Measurements from ENCODE around the gene SLC28A3. TPM values are rescaled to one million over a fixed set of nuclear protein-coding genes. Genes with fewer than 3 reads are reported as not detected.
"Not testable (repeated sequence)": the region's sequence is repeated elsewhere in the genome, so short reads cannot be mapped to it uniquely, and the experiment has no call there.

SLC28A3 gene, protein sequence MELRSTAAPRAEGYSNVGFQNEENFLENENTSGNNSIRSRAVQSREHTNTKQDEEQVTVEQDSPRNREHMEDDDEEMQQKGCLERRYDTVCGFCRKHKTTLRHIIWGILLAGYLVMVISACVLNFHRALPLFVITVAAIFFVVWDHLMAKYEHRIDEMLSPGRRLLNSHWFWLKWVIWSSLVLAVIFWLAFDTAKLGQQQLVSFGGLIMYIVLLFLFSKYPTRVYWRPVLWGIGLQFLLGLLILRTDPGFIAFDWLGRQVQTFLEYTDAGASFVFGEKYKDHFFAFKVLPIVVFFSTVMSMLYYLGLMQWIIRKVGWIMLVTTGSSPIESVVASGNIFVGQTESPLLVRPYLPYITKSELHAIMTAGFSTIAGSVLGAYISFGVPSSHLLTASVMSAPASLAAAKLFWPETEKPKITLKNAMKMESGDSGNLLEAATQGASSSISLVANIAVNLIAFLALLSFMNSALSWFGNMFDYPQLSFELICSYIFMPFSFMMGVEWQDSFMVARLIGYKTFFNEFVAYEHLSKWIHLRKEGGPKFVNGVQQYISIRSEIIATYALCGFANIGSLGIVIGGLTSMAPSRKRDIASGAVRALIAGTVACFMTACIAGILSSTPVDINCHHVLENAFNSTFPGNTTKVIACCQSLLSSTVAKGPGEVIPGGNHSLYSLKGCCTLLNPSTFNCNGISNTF
- total RNA-seq: not detected

DNA sequence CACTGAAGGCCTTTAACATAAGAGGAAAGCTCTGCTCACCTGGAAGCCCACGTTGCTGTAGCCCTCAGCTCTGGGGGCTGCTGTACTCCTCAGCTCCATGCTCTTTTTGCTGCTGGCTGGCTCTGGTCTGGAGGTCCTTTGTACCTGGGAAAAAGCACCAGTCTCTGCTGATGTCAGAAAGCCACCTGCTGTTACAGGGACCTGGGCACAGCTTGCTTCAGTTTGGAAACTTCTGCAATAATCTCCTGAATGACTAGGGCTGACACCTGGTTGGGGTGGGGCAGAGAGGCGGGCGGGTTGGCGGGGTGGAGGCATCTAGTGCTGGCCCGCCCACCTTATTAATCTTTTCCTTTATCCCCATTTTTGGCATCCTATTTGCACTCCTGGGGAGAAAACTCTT, at the start of gene SLC28A3:
Gene SLC28A3 (minus strand): TSS at position 224 of the 400 bp plus-strand sequence. CDS start 125 bp downstream, at position 99.
- DNase-seq: no peak

DNA sequence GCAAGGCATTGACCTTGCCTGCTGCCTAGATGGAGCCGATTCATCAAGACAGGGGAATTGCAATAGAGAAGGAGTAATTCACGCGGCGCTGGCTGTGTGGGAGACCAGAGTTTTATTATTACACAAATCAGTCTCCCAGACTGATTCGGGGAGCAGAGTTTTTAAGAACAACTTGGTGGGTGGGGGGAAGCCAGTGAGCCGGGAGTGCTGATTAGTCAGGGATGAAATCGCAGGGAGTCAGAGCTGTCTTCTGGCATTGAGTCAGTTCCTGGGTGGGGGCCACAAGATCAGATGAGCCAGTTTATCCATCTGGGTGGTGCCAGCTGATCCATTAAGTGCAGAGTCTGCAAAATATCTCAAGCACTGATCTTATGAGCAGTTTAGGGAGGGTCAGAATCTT, 49.7 kb upstream of the SLC28A3 start:
- not testable (repeated sequence) for DNase-seq

DNA sequence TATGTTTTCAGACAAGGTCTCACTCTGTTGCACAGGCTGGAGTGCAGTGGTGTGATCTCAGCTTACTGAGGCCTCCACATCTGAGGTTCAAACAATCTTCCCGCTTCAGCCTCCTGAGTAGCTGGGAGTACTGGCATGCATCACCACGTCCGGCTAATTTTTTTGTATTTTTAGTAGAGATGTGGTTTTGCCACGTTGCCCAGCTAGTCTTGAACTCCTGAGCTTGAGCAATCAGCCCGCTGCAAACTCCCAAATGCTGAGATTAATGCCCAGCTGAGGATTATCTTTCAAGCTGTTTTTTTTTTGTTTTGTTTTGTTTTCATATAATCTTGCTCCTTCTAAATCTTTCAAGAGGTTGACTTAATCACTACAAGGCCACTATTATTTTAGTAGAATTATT, 47.3 kb upstream of the SLC28A3 start:
- no peak for DNase-seq

DNA sequence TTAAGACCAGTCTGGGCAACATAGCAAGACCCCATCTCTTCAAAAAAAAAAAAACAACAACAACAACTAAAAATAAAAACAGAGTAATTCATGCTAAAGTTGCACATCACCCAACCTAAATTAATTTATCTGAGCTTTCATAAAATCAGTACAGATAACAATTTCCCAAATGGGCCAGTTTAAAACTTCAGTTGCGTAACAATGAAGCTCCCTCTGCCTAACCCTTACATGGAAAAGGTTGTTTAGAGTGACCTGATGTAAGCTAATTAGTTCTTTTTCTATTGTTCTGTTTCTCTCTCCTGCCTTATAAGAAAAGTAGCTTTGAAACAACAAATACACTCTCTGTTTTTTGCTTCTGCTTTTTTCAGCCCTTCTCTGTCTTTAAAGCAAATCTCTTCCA, 46.2 kb upstream of the SLC28A3 start:
- DNase-seq: no peak

DNA sequence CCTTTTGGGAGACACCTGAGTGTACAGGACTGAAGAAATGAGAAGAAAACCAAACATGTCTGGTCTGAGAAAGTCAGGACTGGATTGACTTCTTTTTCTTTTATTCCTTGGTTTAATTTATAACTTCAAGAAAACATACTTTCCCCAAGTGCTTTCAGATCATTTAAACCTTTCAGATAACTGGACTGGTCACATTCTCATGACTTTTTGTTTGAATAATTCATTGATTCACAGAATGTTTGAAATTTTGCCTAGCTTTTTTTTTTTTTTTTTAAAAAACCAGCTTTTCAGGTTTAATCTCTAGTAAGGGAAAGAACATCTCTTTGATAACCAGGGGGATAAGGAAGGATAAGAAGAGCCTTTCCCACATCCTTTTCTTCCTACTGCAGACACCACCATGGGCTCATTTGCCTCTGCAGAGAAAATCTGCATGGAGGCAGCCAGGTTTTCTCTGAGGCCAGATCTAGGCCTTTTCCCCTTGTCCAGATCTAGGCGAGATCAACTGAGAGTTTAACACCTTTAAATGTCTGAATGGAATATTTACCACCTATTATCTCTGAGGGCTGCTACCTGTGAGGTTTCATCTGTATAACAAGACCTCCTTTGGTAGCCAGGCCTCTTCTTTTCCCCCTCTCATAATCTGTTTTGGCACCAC, 45.0 kb upstream of the SLC28A3 start:
- no peak for DNase-seq

DNA sequence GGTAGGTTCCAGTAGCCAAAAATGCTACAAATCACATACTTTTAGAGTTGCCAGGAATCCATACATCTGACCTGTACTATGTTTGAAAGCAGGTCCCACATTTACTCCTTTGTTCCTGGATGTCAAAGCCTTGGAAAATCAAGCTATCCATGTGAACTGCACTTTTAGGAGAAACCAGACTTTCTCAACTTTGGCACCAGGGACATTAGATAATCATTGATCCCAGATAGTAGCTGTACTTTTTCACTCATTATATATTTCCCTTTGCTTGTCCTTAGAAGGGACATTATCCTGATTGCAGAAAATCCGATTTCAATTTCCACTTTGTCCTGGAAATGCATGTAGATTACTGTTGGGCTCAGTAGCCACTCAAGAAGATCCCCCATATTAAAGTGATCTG, 44.1 kb upstream of the SLC28A3 start:
- DNase-seq: no peak

DNA sequence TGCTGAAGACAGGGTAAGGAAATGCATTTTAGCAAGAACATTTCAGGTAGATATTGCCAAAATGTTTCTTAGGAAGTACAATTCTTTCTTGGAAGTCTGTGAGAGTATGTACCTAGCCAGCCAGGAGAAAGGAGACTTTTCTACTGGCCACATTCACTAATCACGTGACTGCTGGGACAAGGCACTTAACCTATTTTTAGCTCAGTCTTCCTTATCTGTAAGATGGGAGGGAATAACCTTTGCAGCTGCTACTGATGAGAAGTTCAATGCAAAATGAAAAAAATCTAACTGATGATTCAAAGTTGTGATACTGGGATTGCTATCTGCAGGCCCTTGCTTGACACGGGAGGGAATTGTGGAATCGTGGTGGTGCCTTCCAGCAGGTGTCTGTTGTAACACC, 42.6 kb upstream of the SLC28A3 start:
- no peak for DNase-seq

DNA sequence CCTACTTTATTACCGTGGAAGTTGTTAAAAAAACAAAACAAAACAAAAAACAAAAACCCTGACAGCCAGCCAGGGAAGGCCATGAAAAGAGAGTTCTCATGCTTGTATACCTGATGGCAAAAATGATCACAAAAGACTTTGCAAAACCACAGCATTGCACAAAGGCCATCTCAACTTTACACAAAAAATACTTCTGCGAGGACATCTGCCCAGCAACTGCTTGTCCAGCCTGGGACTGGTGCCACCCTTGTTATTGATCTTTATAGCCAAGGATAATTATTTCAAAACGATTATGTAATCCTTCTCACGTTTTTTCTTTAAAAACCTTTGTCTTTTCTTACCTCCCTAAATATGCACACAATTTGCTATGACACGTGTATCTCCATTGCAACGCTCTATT, 42.2 kb upstream of the SLC28A3 start:
- no peak for DNase-seq

DNA sequence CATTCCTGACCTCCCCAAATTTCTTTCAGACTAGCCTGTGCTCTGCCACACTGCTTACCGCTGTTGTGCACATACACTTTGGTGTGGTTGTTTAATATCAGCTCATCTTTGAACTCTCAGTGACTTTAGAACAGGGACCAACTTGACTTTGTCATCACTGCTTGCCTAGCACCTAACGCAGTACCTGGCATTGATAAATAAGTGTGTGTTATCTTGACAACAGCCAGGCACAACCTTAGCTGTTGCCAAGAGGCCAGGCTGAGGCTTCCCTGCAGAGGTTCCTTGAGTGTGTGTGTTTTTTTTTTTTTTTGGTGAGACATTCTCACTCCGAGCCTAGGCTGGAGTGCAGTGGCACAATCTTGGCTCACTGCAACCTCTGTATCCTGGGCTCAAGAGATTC, 41.0 kb upstream of the SLC28A3 start:
- DNase-seq: no peak

DNA sequence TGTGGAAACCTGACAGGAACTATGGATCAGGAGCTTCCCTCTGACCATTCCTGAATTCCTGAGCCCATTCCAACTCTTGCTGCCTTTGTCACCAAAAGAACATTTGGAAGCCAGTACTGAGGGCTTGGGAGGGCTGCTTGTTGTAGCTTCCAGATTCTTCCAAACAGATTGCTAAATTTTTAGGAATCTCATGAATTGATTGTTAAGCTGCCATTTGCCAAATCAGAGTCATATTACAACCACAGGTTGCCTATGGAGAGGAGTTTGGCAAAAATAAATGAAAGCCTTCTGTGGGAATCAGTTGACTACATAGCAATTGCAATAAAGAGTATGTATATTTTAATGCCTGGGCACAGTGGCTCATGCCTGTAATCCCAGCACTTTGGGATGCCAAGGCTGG, 39.2 kb upstream of the SLC28A3 start:
- DNase-seq: no peak

DNA sequence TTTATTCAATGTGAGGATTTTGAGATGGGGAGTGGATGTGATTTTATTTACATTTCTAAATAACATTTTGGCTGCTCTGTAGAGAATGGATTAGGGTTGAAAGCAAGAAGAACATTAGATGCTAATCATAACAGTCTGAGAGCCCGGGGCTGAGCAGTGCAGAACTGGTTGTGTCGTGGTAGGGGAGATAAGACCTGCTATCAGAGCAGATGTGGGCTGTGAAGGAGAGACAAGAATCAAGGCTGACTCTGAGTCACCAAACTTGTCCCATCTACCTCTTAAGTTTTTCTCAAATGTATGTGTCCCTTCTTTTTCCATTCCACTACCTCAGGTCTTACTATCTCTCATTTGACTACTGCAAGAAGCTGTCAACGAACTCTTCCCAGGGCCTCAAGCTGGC, 35.4 kb upstream of the SLC28A3 start:
- DNase-seq: no peak

DNA sequence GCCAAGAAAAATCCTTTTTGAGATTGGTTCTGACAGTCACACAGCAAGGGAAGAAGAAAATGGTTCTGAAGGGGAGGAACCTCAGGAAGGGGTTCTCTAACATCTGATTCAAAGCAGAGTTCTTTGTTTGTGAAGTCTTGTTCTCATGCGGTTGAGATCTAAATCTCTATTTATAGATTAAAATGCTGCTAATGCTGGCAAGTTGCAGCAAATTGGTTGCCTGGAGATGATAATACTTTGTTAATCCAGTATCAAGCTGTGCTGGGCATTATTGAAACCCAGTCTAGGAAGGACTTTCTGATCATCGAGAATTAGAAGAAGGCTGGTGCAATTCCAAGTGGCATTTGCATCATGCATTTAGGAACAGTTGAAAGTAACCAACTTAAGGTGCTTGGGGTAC, 34.0 kb upstream of the SLC28A3 start:
- no peak for DNase-seq

DNA sequence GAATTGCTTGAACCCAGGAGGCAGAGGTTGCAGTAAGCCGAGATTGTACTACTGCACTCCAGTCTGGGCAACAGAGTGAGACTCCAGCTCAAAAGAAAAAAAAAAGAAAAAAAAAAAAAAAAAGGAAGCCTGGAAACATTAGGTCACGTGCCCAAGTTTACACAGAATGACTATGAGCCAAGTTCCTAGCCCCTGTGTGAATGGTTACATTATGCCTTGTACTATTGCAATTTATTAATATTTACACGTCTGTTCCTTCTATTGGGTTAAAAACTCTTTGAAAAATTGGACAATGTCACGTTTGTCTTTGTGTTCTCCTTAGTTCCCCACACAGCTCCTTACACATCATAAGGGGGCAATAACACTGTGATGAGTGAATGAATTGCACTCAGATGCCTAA, 33.5 kb upstream of the SLC28A3 start:
- DNase-seq: no peak

DNA sequence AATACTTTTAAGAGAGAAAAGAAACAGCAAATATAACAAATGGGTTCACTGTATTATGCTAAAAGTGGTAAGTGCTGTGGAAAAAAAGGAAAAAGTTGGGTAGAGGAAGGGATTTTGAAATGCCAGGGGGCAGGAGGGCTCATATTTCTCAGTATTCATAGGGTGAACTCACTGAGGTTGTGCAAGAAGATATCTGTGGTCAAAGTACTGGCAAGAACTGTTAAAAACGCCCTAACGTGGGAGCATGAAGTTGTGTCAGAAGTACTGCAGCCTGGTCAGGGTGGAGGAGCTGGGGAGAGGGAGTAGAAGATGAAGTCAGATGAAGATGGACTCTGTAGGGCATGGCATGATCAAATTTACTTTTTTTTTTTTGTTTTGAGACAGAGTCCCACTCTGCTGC, 31.2 kb upstream of the SLC28A3 start:
- no peak for DNase-seq

DNA sequence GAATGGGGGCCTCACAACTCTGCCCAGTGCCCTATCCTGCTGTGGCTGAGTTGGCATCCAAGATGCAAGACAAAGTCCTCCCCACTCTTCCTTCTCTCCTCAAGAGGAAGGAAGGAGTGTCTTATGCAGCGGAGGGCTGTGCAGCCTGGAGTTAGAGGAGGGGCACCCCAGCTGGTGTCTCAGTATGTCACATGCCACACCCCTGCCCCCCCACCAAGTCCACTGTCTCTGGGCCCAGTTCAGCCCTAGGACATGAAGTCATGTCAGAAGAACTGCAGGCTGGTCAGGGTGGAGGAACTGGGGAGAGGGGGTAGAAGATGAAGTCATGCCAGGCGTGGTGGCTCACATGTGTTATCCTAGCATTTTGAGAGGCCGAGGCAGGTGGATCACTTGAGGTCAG, 28.0 kb upstream of the SLC28A3 start:
- no peak for DNase-seq

DNA sequence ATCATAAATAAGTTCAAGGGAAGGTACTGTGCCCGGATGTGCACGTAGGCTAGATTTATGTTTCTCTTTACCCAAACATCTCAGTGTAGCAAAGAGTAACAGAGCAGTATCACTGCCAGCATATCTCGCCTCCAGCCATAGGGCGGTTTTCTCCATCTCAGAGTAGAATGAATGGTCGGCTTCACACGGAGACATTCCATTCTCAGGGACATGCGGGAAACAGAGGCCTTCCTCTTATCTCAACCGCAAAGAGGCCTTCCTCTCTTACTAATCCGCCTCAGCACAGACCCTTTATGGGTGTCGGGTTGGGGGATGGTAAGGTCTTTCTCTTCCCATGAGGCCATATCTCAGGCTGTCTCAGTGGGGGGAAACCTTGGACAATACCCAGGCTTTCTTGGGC, 27.2 kb upstream of the SLC28A3 start:
- DNase-seq: not testable (repeated sequence)

DNA sequence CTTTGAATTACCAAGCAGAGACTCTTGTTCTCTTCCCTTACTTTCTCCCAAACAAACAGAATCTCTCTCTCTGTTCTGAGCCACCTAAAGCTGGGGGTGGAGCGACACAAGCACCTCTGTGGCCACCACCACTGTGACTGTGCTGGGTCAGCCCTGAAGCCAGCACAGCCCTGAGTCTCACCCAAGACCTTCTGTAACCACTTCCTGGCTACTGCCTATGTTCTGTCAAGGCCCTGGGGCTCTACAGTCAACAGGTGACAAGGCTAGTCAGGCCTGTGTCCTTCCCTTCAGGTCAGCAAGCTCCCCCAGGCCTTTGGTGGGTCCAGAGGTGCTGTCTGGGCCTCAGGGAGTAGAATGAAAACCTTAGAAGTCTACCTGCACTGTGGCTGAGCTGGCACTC, 26.1 kb upstream of the SLC28A3 start:
- no peak for DNase-seq

DNA sequence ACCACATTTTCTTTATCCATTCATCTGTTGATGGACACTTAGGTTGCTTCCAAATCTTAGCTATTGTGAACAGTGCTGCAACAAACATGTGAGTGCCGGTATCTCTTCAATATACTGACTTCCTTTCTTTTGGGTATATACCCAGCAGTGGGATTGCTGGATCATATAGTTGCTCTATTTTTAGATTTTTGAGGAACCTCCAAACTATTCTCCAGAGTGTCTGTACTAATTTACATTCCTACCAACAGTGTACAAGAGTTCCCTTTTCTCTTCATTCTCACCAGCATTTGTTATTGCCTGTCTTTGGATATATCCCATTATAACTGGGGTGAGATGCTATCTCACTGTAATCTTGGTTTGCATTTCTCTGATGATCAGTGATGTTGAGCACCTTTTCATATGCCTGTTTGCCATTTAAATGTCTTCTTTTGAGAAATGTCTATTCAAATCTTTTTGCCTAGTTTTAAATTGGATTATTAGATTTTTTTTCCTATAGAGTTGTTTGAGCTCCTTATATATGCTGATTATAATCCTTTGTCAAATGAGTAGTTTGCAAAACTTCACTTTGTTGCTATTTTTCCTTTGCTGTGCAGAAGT, 24.4 kb upstream of the SLC28A3 start:
- not testable (repeated sequence) for DNase-seq

DNA sequence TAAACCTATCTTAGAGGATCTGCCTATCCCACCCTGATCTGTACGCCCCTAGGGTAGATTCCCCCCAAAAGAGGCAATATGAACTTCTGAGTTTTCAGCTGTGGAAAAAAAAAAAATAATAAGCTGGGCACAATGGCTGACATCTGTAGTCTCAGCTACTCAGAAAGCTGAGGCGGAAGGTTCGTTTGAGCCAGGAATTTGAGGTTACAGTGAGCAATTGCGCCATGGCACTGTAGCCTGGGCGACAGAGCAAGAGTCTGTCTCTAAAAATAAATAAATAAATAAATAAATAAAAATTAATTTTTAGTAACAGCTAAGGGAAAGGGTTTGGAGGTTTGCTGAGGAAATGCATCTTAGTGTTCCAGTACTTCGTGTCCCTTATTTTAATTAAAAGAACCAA, 21.1 kb upstream of the SLC28A3 start:
- no peak for DNase-seq

DNA sequence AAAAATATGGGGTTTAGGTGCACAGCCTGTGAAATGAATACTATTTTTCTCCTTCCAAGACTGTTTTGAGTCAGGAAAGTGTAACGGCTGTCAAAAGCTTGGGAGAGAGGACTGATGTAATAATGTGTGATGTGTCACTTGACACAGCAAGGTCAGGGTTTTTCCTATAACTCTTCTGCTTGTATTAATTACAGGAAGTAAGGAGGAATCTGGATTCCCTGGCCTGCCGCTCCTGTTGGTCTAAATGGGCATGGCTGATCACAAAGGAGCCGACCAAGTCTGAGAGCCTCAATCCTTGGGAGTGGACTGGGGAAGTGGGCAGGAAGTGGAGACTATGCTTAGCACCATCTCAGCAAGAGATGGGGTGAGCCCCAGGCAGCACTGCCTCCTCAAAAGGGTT, 16.7 kb upstream of the SLC28A3 start:
- no peak for DNase-seq

DNA sequence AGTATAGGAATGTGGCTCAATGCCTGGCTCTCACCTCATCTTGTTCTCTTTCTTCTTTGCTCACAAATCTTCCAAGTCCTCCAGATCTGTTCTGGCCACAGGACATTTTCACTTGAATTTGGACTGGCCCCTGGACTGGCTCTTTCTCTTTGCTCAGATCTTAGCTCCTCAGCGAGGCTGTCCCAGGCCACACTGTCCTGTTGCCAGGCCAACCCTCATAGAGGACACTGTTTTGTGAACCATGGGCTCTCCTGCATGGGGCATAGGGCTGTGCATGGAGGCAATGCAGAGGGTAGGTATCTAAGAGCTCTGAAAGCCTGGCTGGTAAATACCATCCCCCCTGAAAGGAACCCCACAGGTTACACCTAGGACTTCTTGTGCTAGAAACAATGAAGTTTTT, 13.5 kb upstream of the SLC28A3 start:
- DNase-seq: no peak

DNA sequence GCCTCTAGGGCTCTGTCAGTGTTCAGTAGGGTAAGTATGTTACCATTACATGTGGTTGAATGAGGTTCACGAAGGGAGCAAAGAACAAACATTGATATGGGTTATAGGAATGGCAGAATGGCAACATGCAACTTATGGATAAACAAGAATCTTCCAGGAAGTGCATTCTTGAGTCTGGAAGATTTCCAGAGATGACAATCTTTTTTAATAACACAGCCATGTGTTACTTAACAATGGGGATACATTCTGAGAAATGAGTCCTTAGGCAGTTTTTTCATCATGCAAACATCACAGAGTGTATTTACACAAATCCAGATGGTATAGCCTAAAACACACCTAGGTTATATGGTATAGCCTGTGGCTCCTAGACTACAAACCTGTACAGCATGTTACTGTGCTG, 9.1 kb upstream of the SLC28A3 start:
- no peak for DNase-seq

DNA sequence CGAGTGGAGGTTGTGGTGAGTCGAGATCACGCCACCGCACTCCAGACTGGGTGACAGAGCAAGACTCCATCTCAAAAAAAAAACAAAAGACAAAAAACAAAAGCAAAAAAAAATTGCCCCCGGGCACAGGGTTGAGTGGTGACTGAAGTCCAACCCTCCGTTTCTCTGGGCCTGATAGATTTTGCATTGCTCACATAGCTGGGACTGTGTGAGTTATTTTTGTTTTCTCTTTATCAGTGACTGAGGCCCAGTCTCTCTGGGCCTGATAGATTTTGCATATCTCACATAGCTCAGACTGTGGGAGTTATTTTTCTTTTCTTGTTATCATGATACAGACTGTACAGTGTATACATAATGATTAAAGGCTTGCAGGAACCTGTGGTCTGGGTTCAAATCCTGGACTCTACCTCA, 2.6 kb upstream of the SLC28A3 start:
- no peak for DNase-seq

All from occipital lobe (tissue), 2 donors.